ENCODE measurements around the gene CHD8.

DNA sequence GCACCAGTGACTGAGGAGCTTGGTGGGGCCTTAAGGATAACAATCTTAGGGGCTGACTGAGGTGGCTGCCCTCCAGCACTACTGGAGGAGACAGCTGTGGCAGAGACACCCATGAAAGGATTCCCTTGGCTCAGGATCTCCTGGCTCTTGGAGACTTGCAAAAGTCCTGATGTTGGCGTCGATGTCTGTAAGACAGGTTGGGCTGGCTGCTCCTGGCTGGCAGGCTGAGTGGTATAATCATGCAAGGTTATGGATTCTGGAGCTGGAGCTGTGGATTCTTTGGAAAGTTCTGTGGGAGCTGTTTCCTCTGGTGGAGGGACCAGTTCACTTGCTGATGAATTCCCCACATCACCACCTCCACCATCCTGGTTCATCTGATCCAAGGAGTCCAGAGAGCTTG is 24.8 kb downstream of the CHD8 start:
- TF ChIP-seq, protein P1, sequence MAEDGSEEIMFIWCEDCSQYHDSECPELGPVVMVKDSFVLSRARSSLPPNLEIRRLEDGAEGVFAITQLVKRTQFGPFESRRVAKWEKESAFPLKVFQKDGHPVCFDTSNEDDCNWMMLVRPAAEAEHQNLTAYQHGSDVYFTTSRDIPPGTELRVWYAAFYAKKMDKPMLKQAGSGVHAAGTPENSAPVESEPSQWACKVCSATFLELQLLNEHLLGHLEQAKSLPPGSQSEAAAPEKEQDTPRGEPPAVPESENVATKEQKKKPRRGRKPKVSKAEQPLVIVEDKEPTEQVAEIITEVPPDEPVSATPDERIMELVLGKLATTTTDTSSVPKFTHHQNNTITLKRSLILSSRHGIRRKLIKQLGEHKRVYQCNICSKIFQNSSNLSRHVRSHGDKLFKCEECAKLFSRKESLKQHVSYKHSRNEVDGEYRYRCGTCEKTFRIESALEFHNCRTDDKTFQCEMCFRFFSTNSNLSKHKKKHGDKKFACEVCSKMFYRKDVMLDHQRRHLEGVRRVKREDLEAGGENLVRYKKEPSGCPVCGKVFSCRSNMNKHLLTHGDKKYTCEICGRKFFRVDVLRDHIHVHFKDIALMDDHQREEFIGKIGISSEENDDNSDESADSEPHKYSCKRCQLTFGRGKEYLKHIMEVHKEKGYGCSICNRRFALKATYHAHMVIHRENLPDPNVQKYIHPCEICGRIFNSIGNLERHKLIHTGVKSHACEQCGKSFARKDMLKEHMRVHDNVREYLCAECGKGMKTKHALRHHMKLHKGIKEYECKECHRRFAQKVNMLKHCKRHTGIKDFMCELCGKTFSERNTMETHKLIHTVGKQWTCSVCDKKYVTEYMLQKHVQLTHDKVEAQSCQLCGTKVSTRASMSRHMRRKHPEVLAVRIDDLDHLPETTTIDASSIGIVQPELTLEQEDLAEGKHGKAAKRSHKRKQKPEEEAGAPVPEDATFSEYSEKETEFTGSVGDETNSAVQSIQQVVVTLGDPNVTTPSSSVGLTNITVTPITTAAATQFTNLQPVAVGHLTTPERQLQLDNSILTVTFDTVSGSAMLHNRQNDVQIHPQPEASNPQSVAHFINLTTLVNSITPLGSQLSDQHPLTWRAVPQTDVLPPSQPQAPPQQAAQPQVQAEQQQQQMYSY (CRISPR knock-in tag; IDR thresholded peaks at IDR 0.05): no peak
- TF ChIP-seq, protein P2, sequence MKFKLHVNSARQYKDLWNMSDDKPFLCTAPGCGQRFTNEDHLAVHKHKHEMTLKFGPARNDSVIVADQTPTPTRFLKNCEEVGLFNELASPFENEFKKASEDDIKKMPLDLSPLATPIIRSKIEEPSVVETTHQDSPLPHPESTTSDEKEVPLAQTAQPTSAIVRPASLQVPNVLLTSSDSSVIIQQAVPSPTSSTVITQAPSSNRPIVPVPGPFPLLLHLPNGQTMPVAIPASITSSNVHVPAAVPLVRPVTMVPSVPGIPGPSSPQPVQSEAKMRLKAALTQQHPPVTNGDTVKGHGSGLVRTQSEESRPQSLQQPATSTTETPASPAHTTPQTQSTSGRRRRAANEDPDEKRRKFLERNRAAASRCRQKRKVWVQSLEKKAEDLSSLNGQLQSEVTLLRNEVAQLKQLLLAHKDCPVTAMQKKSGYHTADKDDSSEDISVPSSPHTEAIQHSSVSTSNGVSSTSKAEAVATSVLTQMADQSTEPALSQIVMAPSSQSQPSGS (CRISPR knock-in tag; IDR thresholded peaks at IDR 0.05; ENCODE audit: borderline replicate concordance, low read depth): no peak
- TF ChIP-seq, protein P3, sequence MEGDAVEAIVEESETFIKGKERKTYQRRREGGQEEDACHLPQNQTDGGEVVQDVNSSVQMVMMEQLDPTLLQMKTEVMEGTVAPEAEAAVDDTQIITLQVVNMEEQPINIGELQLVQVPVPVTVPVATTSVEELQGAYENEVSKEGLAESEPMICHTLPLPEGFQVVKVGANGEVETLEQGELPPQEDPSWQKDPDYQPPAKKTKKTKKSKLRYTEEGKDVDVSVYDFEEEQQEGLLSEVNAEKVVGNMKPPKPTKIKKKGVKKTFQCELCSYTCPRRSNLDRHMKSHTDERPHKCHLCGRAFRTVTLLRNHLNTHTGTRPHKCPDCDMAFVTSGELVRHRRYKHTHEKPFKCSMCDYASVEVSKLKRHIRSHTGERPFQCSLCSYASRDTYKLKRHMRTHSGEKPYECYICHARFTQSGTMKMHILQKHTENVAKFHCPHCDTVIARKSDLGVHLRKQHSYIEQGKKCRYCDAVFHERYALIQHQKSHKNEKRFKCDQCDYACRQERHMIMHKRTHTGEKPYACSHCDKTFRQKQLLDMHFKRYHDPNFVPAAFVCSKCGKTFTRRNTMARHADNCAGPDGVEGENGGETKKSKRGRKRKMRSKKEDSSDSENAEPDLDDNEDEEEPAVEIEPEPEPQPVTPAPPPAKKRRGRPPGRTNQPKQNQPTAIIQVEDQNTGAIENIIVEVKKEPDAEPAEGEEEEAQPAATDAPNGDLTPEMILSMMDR (IDR thresholded peaks at IDR 0.05): no peak
- no peak for TF ChIP-seq TEAD1 (CRISPR knock-in tag; IDR thresholded peaks at IDR 0.05)
- no peak for TF ChIP-seq NR2C2 (CRISPR knock-in tag; IDR thresholded peaks at IDR 0.05)
- TF ChIP-seq ZNF423 (CRISPR knock-in tag; IDR thresholded peaks at IDR 0.05): no peak
- TF ChIP-seq ZNF317 (CRISPR knock-in tag; IDR thresholded peaks at IDR 0.05; ENCODE audit: borderline replicate concordance, low read depth): no peak
- TF ChIP-seq ARID4B (CRISPR knock-in tag; IDR thresholded peaks at IDR 0.05; ENCODE audit: borderline replicate concordance): no peak
- TF ChIP-seq, protein P4, sequence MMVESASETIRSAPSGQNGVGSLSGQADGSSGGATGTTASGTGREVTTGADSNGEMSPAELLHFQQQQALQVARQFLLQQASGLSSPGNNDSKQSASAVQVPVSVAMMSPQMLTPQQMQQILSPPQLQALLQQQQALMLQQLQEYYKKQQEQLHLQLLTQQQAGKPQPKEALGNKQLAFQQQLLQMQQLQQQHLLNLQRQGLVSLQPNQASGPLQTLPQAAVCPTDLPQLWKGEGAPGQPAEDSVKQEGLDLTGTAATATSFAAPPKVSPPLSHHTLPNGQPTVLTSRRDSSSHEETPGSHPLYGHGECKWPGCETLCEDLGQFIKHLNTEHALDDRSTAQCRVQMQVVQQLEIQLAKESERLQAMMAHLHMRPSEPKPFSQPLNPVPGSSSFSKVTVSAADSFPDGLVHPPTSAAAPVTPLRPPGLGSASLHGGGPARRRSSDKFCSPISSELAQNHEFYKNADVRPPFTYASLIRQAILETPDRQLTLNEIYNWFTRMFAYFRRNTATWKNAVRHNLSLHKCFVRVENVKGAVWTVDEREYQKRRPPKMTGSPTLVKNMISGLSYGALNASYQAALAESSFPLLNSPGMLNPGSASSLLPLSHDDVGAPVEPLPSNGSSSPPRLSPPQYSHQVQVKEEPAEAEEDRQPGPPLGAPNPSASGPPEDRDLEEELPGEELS (CRISPR knock-in tag; IDR thresholded peaks at IDR 0.05): no peak
- no peak for TF ChIP-seq TCF7 (CRISPR knock-in tag; IDR thresholded peaks at IDR 0.05; ENCODE audit: low read depth)
- no peak for TF ChIP-seq NFYB (CRISPR knock-in tag; conservative IDR thresholded peaks at IDR 0.05; ENCODE audit: low read depth)
- TF ChIP-seq SMAD4 (CRISPR knock-in tag; IDR thresholded peaks at IDR 0.05): no peak
- no peak for TF ChIP-seq CREM (CRISPR knock-in tag; IDR thresholded peaks at IDR 0.05)
